Measurements from ENCODE around the gene GOT1. TPM values are rescaled to one million over a fixed set of nuclear protein-coding genes. Genes with fewer than 3 reads are reported as not detected.

GOT1 gene
- total RNA-seq, 1 experiment from 2014 or later, result 32.6 TPM

DNA sequence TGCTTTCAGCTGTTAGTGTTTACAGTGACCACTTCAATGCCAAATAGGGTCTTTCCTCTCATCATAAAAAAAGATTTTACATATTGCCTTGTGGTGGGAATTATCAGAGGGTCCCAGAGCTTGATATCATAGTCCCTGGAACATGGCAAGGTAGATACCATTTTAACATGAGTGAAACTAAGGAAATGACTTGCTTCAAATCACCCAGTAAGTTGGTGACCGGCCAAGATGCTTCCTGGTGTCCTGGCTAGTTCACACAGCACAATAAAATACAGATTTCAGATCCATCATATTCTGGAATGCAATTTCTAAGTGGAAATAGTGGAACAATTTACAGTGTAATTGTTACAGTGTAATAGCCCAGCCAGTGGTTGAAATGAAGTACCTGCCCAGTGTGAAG lies 64.7 kb downstream of the GOT1 start:
- Histone ChIP-seq H3K27me3 (ENCODE audit: low read length) (no peaks in the 10 kb centered on the region), H3K4me2 (ENCODE audit: low read length) (no peak overlapping the region), H3K9me3 (ENCODE audit: low read length) (no peaks in the 10 kb centered on the region), H3K4me3 (ENCODE audit: low read length) (no peak overlapping the region), H2AFZ (ENCODE audit: low read length) (no peak overlapping the region), H3F3A (ENCODE audit: low read length, unreplicated experiment) (no peaks in the 10 kb centered on the region), H3K9ac (ENCODE audit: low read length) (no peak overlapping the region), H4K20me1 (ENCODE audit: low read length) (no peaks in the 10 kb centered on the region), H3K79me2 (ENCODE audit: low read length) (no peaks in the 10 kb centered on the region), H3K36me3 (ENCODE audit: low read depth, low read length) (no peaks in the 10 kb centered on the region), H3K4me1 (ENCODE audit: insufficient read depth, low read length) (no peaks in the 10 kb centered on the region), H3K9me2 (replicated peaks; ENCODE audit: low read length) (no peaks in the 10 kb centered on the region), H3K27ac (ENCODE audit: low read length) (no peak overlapping the region)
- no peak for ATAC-seq
- ChIA-PET POLR2A (ENCODE audit: unreplicated experiment) (no interaction called here), CTCF (no interaction called here)
- TF ChIP-seq EZH2phosphoT487 (IDR thresholded peaks at IDR 0.05; ENCODE audit: borderline replicate concordance, low read length), result no peak
- intact Hi-C loops (cut with micrococcal nuclease), result no loop called here
- DNase-seq, result no peak
- no TSS peak for BruUV-seq (replicated peaks)

DNA sequence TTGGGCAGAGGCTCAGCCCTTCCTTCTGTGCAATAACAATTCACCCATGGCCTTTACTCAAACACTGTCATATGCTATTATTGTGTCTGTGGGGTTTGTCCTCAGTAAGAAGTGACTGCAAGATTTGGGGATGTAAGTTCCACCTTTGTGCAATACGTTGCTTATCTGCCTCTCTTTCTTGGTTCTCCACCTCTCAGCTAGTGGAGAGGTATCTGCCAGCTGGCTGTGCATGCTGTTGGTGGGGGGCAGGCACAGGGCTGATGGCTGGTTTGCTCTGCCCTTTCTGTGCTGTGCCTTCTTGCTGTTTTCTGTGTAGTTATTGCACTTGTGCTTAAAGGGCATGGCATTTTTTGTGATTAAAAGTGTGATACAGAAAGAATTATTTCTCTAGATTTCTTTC lies 65.1 kb downstream of the GOT1 start:
- no TSS peak for BruUV-seq (replicated peaks)
- H3K27me3 ChIP-seq (ENCODE audit: low read length), result no peaks in the 10 kb centered on the region
- H3K79me2 ChIP-seq (ENCODE audit: low read length), result no peaks in the 10 kb centered on the region
- ChIA-PET CTCF (no interaction called here), POLR2A (ENCODE audit: unreplicated experiment) (no interaction called here)
- no peak for TF ChIP-seq EZH2 (IDR thresholded peaks at IDR 0.05; ENCODE audit: low read length, unreplicated experiment)
- TF ChIP-seq, protein P1, sequence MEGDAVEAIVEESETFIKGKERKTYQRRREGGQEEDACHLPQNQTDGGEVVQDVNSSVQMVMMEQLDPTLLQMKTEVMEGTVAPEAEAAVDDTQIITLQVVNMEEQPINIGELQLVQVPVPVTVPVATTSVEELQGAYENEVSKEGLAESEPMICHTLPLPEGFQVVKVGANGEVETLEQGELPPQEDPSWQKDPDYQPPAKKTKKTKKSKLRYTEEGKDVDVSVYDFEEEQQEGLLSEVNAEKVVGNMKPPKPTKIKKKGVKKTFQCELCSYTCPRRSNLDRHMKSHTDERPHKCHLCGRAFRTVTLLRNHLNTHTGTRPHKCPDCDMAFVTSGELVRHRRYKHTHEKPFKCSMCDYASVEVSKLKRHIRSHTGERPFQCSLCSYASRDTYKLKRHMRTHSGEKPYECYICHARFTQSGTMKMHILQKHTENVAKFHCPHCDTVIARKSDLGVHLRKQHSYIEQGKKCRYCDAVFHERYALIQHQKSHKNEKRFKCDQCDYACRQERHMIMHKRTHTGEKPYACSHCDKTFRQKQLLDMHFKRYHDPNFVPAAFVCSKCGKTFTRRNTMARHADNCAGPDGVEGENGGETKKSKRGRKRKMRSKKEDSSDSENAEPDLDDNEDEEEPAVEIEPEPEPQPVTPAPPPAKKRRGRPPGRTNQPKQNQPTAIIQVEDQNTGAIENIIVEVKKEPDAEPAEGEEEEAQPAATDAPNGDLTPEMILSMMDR (conservative IDR thresholded peaks at IDR 0.05; ENCODE audit: low read depth, low read length), result no peak
- no peak for TF ChIP-seq EZH2phosphoT487 (IDR thresholded peaks at IDR 0.05; ENCODE audit: borderline replicate concordance, low read length)
- no peaks in the 10 kb centered on the region for H3F3A ChIP-seq (ENCODE audit: low read length, unreplicated experiment)
- H3K27ac ChIP-seq (ENCODE audit: low read length), result no peak overlapping the region
- no peak overlapping the region for H3K9ac ChIP-seq (ENCODE audit: low read length)
- H3K9me2 ChIP-seq (replicated peaks; ENCODE audit: low read length), result no peaks in the 10 kb centered on the region
- intact Hi-C loops (cut with micrococcal nuclease), result no loop called here
- H3K4me2 ChIP-seq (ENCODE audit: low read length), result no peak overlapping the region
- H2AFZ ChIP-seq (ENCODE audit: low read length), result no peak overlapping the region
- no peak for DNase-seq
- H3K4me1 ChIP-seq (ENCODE audit: insufficient read depth, low read length), result no peaks in the 10 kb centered on the region
- H4K20me1 ChIP-seq (ENCODE audit: low read length), result no peaks in the 10 kb centered on the region
- H3K4me3 ChIP-seq (ENCODE audit: low read length), result no peak overlapping the region
- no peaks in the 10 kb centered on the region for H3K9me3 ChIP-seq (ENCODE audit: low read length)
- ATAC-seq, result no peak
- no peaks in the 10 kb centered on the region for H3K36me3 ChIP-seq (ENCODE audit: low read depth, low read length)

DNA sequence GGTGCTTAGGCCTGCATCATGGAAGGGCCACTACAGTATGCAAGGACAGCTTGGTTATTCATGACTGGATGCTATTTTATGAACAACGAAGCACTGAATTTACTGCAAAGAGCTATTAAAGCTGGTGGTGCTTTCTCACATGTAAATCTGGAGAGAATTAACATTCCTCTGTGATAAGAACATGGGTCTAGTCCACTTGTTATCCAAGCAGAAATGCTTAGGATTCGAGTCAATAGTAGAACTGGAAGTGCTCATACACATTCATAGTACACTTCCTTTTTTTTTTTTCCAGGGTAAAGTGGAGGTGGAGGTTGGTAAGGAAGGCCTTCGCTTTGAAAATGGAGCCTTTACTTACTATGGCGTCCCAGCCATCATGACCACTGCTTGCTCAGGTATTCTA lies 66.3 kb downstream of the GOT1 start:
- ATAC-seq (no peak), DNase-seq (no peak)
- intact Hi-C loops (cut with micrococcal nuclease), result no loop called here
- no peak overlapping the region for H3K9ac ChIP-seq (ENCODE audit: low read length)
- H2AFZ ChIP-seq (ENCODE audit: low read length), result no peak overlapping the region
- TF ChIP-seq EZH2phosphoT487 (IDR thresholded peaks at IDR 0.05; ENCODE audit: borderline replicate concordance, low read length), result no peak
- TF ChIP-seq, protein P1 (conservative IDR thresholded peaks at IDR 0.05; ENCODE audit: low read depth, low read length), result no peak
- no peak for TF ChIP-seq EZH2 (IDR thresholded peaks at IDR 0.05; ENCODE audit: low read length, unreplicated experiment)
- no peak overlapping the region for H3K4me3 ChIP-seq (ENCODE audit: low read length)
- no peaks in the 10 kb centered on the region for H3K9me3 ChIP-seq (ENCODE audit: low read length)
- BruUV-seq (replicated peaks), result no TSS peak
- H3K4me1 ChIP-seq (ENCODE audit: insufficient read depth, low read length), result no peaks in the 10 kb centered on the region
- H3K27me3 ChIP-seq (ENCODE audit: low read length), result no peaks in the 10 kb centered on the region
- ChIA-PET POLR2A (ENCODE audit: unreplicated experiment) (no interaction called here), CTCF (no interaction called here)
- H3K9me2 ChIP-seq (replicated peaks; ENCODE audit: low read length), result no peaks in the 10 kb centered on the region
- no peaks in the 10 kb centered on the region for H4K20me1 ChIP-seq (ENCODE audit: low read length)
- no peak overlapping the region for H3K4me2 ChIP-seq (ENCODE audit: low read length)
- H3F3A ChIP-seq (ENCODE audit: low read length, unreplicated experiment), result no peaks in the 10 kb centered on the region
- no peak overlapping the region for H3K27ac ChIP-seq (ENCODE audit: low read length)
- H3K79me2 ChIP-seq (ENCODE audit: low read length), result no peaks in the 10 kb centered on the region
- H3K36me3 ChIP-seq (ENCODE audit: low read depth, low read length), result no peaks in the 10 kb centered on the region
